HG03342 (cell line): ENCODE data around the gene PCGF1.
A peak's percentile ranks its signal among the peaks of the same experiment; 100 is the strongest.
"Not testable (repeated sequence)": the region's sequence is repeated elsewhere in the genome, so short reads cannot be mapped to it uniquely, and the experiment has no call there.

Source experiments
- ATAC-seq: cut with Tn5 transposase; IDR thresholded peaks from one replicate; pipeline ENCODE4 v1.9.1; 2021; ENCODE audit warnings: mild to moderate bottlenecking, moderate library complexity; ENCODE audit not compliant: unreplicated experiment

PCGF1 gene

GRCh38 chr2:74499940-74500577, 7.4 kb downstream of the PCGF1 start:
- no peak for ATAC-seq

- ATAC-seq, result no peak
These were observed 8.1 kb downstream of the PCGF1 start, which contains the start of gene LBX2 for GRCh38 chr2:74499267-74499939. LBX2 (minus strand) TSS chr2:74499603; CDS start chr2:74499537, 66 bp downstream.

GRCh38 chr2:74498500-74499266, 8.8 kb downstream of the PCGF1 start:
- ATAC-seq, result no peak

- no peak for ATAC-seq
These were observed 9.6 kb downstream of the PCGF1 start for GRCh38 chr2:74497777-74498499.

- ATAC-seq, result no peak
These were observed 10.3 kb downstream of the PCGF1 start for GRCh38 chr2:74496997-74497776.

GRCh38 chr2:74495440-74495839, 12.1 kb downstream of the PCGF1 start:
- ATAC-seq, result no peak

- no peak for ATAC-seq
These were observed 13.9 kb downstream of the PCGF1 start for GRCh38 chr2:74493546-74493945.

- no peak for ATAC-seq
These were observed 15.6 kb downstream of the PCGF1 start for GRCh38 chr2:74491648-74492544.

GRCh38 chr2:74489906-74490305, 17.6 kb downstream of the PCGF1 start:
- ATAC-seq, result no peak

GRCh38 chr2:74488643-74489481, 18.6 kb downstream of the PCGF1 start:
- ATAC-seq, result no peak

GRCh38 chr2:74486141-74486540, 21.4 kb downstream of the PCGF1 start:
- ATAC-seq, result no peak

GRCh38 chr2:74483675-74484164, 23.8 kb downstream of the PCGF1 start:
- not testable (repeated sequence) for ATAC-seq

- ATAC-seq, result peak; percentile 89
These were observed 24.5 kb downstream of the PCGF1 start, which contains the start of the genes CCDC142 and TTC31 for GRCh38 chr2:74482801-74483674. CCDC142 (minus strand) TSS chr2:74482998; CDS start chr2:74482837, 161 bp downstream. TTC31 (plus strand) TSS chr2:74483081; CDS start chr2:74483096, 15 bp downstream.

GRCh38 chr2:74481961-74482800, 25.3 kb downstream of the PCGF1 start:
- ATAC-seq, result peak; percentile 31

GRCh38 chr2:74481431-74481830, 26.1 kb downstream of the PCGF1 start:
- no peak for ATAC-seq

- no peak for ATAC-seq
These were observed 32.6 kb downstream of the PCGF1 start for GRCh38 chr2:74474899-74475298.
